GM23338 (cell line): ENCODE results near the gene DPP10. TPM values are rescaled to one million over a fixed set of nuclear protein-coding genes. Genes with fewer than 3 reads are reported as not detected.

ENCODE experiments used
- ATAC-seq: fragments of 200-7000 bp; cut with Tn5 transposase; 3 replicates; pipeline ENCODE4 v1.9.1; 2020
- DNase-seq: peaks from one replicate; pipeline ENCODE4 v3.0.0-alpha.2; 2015; ENCODE audit warnings: low spot score
- H2AFZ ChIP-seq: fragments of 200-600 bp; sonication (generic); 2 replicates; pipeline ENCODE4 v1.8.0; 2016; ENCODE audit warnings: antibody characterized with exemption, mild to moderate bottlenecking, moderate library complexity
- H3F3A ChIP-seq: fragments of 200-600 bp; sonication (generic); replicated peaks from 2 replicates; pipeline ENCODE4 v1.8.0; 2017; ENCODE audit warnings: antibody characterized with exemption, mixed run types, low read depth
- H3K27ac ChIP-seq: fragments of 200-600 bp; sonication (generic); 2 replicates; pipeline ENCODE4 v1.6.1; 2016; ENCODE audit warnings: low read depth
- H3K27me3 ChIP-seq: fragments of 200-600 bp; sonication (generic); 2 replicates; pipeline ENCODE4 v1.8.0; 2016; ENCODE audit warnings: mild to moderate bottlenecking, mixed run types, moderate library complexity; ENCODE audit not compliant: insufficient read depth
- H3K36me3 ChIP-seq: fragments of 200-600 bp; sonication (generic); 2 replicates; pipeline ENCODE4 v1.8.0; 2016; ENCODE audit warnings: mild to moderate bottlenecking; ENCODE audit not compliant: insufficient read depth
- H3K4me1 ChIP-seq: fragments of 200-600 bp; sonication (generic); 2 replicates; pipeline ENCODE4 v1.8.0; 2016; ENCODE audit warnings: mild to moderate bottlenecking, moderate library complexity; ENCODE audit not compliant: insufficient read depth
- H3K4me2 ChIP-seq: fragments of 200-600 bp; sonication (generic); 2 replicates; pipeline ENCODE4 v1.7.1; 2017; ENCODE audit warnings: mixed run types
- H3K4me3 ChIP-seq: fragments of 200-600 bp; sonication (generic); 2 replicates; pipeline ENCODE4 v1.6.1; 2016; ENCODE audit warnings: mixed run types
- H3K79me2 ChIP-seq: fragments of 200-600 bp; sonication (generic); replicated peaks from 2 replicates; pipeline ENCODE4 v1.8.0; 2017; ENCODE audit warnings: mild to moderate bottlenecking; ENCODE audit not compliant: insufficient read depth
- H3K9me2 ChIP-seq: fragments of 200-600 bp; sonication (generic); 2 replicates; pipeline ENCODE4 v1.8.0; 2017; ENCODE audit not compliant: insufficient read depth
- H4K20me1 ChIP-seq: fragments of 200-600 bp; sonication (generic); replicated peaks from 2 replicates; pipeline ENCODE4 v1.8.0; 2017; ENCODE audit warnings: mild to moderate bottlenecking; ENCODE audit not compliant: insufficient read depth
- H3K27ac Mint-ChIP-seq: 2 replicates; pipeline ENCODE4 v1.8.0; 2020; ENCODE audit warnings: inconsistent platforms, mild to moderate bottlenecking, moderate library complexity, mixed read lengths
- H3K27me3 Mint-ChIP-seq: 3 replicates; pipeline ENCODE4 v1.8.0; 2022; ENCODE audit warnings: low read depth, mild to moderate bottlenecking, moderate library complexity, mixed read lengths, inconsistent platforms; ENCODE audit not compliant: insufficient read depth, poor library complexity
- H3K36me3 Mint-ChIP-seq: 3 replicates; pipeline ENCODE4 v1.8.0; 2021; ENCODE audit warnings: low read depth, mild to moderate bottlenecking, inconsistent platforms, moderate library complexity, mixed read lengths
- H3K4me1 Mint-ChIP-seq: 3 replicates; pipeline ENCODE4 v1.8.0; 2020; ENCODE audit warnings: mild to moderate bottlenecking, inconsistent platforms, mixed read lengths
- H3K4me3 Mint-ChIP-seq: 3 replicates; pipeline ENCODE4 v1.8.0; 2021; ENCODE audit warnings: moderate library complexity, mild to moderate bottlenecking, inconsistent platforms, mixed read lengths
- H3K9me3 Mint-ChIP-seq: 3 replicates; pipeline ENCODE4 v1.8.0; 2020; ENCODE audit warnings: moderate library complexity, mild to moderate bottlenecking, inconsistent platforms, mixed read lengths
- ETS1 ChIP-seq: IDR thresholded peaks from 2 replicates; pipeline ENCODE4 v1.6.1; 2016; ENCODE audit warnings: antibody characterized with exemption
- EZH2 ChIP-seq: fragments of 200-600 bp; sonication (generic); IDR thresholded peaks from one replicate; pipeline ENCODE4 v1.8.0; 2017; ENCODE audit warnings: antibody characterized with exemption, mild to moderate bottlenecking, low read depth; ENCODE audit not compliant: unreplicated experiment
- EZH2phosphoT487 ChIP-seq: fragments of 200-600 bp; sonication (generic); IDR thresholded peaks from one replicate; pipeline ENCODE4 v1.8.1; 2018; ENCODE audit warnings: antibody characterized with exemption; ENCODE audit not compliant: unreplicated experiment
- JUNB ChIP-seq: IDR thresholded peaks from one replicate; pipeline ENCODE4 v1.6.1; 2016; ENCODE audit warnings: antibody characterized with exemption; ENCODE audit not compliant: unreplicated experiment
- NANOG ChIP-seq: IDR thresholded peaks from 2 replicates; pipeline ENCODE4 v1.6.1; 2016; ENCODE audit warnings: antibody characterized with exemption, borderline replicate concordance
- POLR2AphosphoS5 ChIP-seq: IDR thresholded peaks from 2 replicates; pipeline ENCODE4 v1.6.1; 2016; ENCODE audit warnings: antibody characterized with exemption, low read depth
- ZNF114 ChIP-seq: fragments of 250-450 bp; sonication (Bioruptor Pico); IDR thresholded peaks from 2 replicates; pipeline ENCODE4 v1.5.0; 2020; ENCODE audit warnings: mild to moderate bottlenecking, moderate library complexity
- ZNF462 ChIP-seq: fragments of 250-450 bp; sonication (Bioruptor Pico); IDR thresholded peaks from 2 replicates; pipeline ENCODE4 v1.5.0; 2020; ENCODE audit warnings: mild to moderate bottlenecking, moderate library complexity
- polyA plus RNA-seq: library from polyadenylated mRNA; unstranded; fragments of >200 nt; fragmentation: Nextera tagmentation; extraction: Ambion mirVana; gene quantifications from 2 replicates; pipeline ENCODE4 v1.2.1, GENCODE V29; 2016
- total RNA-seq: library from RNA; depleted of rRNA; stranded (reverse); fragments of >200 nt; shearing (Covaris generic); gene quantifications from 2 replicates; pipeline ENCODE4 v1.2.3, GENCODE V29; 2014

DPP10 gene
- total and polyA plus RNA-seq, 2 experiments from 2014 or later, result 3.6 to 14.8 TPM

GRCh38 chr2:115481842-115482241 is 1039.4 kb downstream of the DPP10 start (continued):
- TF ChIP-seq JUNB (no peak), EZH2phosphoT487 (no peak), ZNF462 (CRISPR knock-in tag) (no peak), NANOG (no peak), EZH2 (no peak), ZNF114 (CRISPR knock-in tag) (no peak), ETS1 (no peak)

GRCh38 chr2:115483666-115484065 is 1041.2 kb downstream of the DPP10 start:
- DNase-seq, result no peak
- Mint-ChIP-seq H3K27ac (no peak overlapping the region), H3K9me3 (peaks cover 3% of the 10 kb centered on the region; the same call in 2 of the 3 replicates), H3K4me3 (no peak overlapping the region), H3K36me3 (no peaks in the 10 kb centered on the region; the same call in 1 of the 3 replicates), H3K27me3 (peaks cover 1% of the 10 kb centered on the region), H3K4me1 (no peaks in the 10 kb centered on the region)
- H3K9me2 ChIP-seq, result 0 out of 2 replicates have a peak, but pooled peaks cover 3% of the 10 kb centered on the region
- no peaks in the 10 kb centered on the region for H3K4me1 ChIP-seq
- no peak overlapping the region for H3K4me3 ChIP-seq
- no peaks in the 10 kb centered on the region for H3K27me3 ChIP-seq
- H3K4me2 ChIP-seq, result no peak overlapping the region
- no peak overlapping the region for H3K27ac ChIP-seq
- no peaks in the 10 kb centered on the region for H3F3A ChIP-seq
- no peak overlapping the region for H2AFZ ChIP-seq
- ATAC-seq, result no peak
- H3K79me2 ChIP-seq, result no peaks in the 10 kb centered on the region
- H3K36me3 ChIP-seq, result no peaks in the 10 kb centered on the region
- H4K20me1 ChIP-seq, result no peaks in the 10 kb centered on the region
- TF ChIP-seq EZH2phosphoT487 (no peak), ETS1 (no peak), ZNF462 (CRISPR knock-in tag) (no peak), POLR2AphosphoS5 (no peak)
